ENCODE data around the gene CRIP2.

The CRIP2 gene

DNA sequence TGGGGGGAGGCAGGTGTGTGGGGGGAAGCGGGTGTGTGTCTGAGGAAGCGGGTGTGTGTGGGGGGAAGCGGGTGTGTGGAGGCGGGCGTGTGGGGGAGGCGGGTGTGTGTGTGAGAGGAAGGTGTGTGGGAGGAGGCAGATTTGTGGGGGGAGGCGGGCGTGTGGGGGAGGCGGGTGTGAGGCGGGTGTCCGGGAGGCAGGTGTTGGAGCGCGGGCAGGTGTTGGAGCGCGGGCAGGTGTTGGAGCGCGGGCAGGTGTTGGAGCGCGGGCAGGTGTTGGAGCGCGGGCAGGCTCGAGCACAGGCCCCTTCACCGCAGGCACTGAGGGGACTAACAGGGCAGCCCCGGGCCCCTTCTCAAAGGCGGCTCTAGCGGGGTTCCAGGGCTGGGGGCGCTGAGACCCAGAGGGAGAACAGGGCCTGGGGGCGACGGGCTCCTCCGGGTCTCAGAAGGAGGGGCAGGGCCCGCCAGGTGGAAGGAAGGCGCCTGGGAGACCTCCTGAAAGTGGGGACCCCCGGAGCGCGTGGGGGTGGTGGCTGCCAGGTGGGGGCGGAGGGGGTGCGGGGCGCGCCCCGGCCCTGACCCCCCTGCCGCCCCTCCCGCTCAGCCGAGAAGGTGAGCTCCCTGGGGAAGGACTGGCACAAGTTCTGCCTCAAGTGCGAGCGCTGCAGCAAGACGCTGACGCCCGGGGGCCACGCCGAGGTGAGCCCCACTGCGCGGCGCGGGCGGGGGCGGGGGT, 3.2 kb downstream of the CRIP2 start:
- DNase-seq = no peak

DNA sequence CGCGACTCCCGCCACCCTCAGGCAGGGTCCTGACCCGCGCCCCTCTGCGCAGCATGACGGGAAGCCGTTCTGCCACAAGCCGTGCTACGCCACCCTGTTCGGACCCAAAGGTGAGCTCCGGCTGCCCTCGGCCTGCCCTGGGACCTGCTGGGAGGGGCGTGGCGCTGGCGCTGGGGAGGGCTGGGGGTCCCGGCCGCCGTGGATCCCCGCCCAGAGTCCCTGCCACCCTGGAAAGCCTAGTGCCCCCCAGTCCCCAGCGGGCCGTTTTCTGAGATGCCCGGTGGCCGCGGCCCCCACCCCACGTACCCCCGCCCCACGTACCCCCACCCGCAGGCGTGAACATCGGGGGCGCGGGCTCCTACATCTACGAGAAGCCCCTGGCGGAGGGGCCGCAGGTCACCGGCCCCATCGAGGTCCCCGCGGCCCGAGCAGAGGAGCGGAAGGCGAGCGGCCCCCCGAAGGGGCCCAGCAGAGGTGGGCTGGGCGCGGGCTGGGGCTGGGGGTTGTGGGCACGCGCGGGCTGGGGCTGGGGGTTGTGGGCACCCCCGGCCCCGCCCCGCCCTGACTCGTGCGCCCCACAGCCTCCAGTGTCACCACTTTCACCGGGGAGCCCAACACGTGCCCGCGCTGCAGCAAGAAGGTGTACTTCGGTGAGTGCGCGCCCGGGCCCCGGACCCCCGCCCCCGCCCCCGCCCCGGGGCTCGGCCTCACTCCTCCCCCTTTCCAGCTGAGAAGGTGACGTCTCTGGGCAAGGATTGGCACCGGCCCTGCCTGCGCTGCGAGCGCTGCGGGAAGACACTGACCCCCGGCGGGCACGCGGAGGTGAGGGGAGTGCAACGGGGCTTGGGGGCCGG, 4.0 kb downstream of the CRIP2 start:
- DNase-seq = no peak

DNA sequence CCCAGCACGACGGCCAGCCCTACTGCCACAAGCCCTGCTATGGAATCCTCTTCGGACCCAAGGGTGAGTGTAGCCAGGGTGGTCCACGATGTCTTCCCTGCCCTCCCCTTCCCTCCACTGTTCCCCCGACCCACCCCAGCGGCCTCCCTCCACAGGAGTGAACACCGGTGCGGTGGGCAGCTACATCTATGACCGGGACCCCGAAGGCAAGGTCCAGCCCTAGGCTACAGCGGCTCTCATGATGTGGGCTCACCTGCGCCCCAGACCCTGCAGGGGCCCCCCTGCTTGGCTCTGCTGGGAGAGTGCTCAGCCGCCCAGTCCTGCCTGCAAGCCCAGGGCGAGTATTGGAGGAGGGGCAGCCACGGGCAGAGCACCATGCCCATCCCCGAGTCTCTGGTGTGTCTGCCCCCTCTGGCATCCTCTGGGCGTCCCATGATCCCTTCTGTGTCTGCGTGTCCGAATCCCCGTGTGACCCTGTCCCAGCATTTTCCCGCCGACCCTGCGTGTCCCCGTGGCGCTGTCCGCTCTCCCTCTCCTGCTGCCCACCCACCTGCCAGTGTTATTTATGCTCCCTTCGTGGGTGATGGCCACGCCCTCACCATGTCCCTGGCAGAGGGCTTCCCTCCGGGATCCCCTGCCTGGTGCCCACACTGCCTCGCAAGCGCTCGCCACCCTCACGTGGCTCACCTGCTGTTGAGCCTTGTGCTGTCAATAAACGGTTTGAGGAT, 5.0 kb downstream of the CRIP2 start:
- DNase-seq = no peak

DNA sequence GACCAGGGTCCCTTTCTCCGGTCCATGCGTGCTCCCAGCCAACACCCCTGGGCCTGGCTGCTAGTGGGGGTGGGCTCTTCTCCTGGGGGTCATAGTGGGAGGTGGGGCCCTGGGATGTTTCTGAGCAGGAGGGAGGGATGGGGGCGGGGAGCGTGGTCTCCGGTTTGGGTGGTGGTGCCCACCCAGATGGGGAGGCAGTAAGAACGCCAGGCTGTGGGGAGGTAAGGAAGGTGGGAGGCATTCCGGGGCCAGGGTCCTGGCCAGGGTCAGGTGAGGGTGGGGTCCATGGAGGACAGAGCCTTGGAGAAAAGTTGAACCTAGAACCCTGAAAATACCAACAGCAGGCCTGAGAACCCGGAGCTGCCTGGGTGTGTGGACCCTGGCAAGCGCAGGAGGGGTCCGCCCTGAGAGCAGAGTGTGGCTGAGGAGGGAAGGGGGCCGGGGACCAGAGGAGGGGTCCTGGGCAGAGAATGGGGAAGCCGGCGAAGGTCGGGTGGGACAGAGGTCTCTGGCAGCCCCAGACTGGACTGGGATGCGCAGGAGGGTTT, 5.7 kb downstream of the CRIP2 start:
- no peak for DNase-seq

DNA sequence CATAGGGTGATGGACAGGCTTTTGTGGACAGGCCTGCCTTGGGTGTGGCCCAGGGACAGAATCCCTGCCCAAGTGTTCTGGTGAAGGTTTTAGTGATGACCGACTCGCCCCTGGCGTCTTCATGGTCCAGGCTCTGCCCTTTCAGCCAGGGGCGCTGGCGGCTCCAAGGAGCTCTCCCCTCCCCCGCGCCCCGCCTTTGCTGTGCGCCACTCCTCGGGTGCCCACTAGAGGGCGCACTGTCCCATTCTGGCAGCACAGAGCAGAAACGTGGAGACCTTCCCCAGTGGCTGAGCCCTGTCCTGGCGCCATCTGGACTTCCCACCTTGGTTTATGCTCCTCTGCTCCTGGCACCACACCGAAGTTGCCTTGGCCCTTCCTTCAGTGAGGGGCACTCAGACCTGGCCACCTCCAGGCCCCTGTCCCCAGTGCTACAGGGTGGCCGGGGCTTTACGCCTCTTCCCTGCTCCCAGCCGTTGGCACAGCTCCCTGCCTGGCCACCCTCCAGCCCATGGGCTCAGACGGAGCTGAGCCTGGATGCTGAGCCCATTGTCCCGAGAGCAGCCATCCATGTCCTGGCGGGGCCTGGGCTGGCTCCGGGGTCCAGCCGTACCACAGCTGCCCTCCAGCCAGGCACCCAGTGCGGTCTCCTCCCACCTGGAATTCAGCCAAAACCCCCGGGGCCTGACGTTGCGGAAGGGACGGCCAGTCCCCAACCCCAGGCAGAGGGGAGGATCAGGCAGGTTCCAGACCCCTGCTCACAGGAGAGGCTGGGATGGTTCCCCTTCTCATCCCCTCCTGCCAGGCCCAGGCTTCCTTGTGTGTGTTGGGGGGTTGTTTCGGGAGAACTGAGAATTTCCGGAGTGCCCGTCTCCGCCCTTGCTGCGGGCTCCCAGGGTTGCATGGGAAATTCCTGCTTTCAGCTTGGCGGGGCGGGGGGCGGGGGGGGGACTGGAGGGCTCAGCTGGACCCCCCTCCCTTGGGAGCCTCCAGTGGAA, 6.5 kb downstream of the CRIP2 start:
- peak; percentile 44 for DNase-seq

DNA sequence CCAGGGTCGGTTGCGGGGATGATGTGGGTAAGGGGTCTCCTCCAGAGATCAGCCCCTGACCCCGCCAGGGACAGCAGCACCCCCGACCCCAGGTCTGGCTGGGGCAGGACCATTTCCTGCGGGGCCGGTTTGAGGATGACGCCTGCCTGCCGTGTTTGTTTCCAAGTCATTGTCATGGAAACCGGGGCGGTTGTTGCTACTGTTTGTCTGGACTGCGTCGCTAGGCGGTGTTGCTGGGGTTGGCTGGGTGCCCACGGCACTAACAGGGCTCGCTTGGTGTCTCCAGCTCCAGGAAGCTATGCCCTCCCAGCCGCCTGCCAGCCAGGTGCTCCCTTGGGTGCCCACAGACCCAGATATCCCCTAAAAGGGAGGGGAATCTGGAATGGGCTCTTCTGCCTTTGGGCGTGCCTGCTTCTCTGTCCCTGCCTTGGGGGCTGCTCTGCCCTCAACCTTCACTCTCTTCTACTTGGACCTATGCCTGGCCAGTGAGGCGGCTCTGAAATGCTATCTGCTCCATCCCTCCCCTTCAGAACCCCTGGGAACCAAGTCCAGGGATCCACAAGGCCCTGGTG, 7.4 kb downstream of the CRIP2 start:
- DNase-seq = peak; percentile 80

DNA sequence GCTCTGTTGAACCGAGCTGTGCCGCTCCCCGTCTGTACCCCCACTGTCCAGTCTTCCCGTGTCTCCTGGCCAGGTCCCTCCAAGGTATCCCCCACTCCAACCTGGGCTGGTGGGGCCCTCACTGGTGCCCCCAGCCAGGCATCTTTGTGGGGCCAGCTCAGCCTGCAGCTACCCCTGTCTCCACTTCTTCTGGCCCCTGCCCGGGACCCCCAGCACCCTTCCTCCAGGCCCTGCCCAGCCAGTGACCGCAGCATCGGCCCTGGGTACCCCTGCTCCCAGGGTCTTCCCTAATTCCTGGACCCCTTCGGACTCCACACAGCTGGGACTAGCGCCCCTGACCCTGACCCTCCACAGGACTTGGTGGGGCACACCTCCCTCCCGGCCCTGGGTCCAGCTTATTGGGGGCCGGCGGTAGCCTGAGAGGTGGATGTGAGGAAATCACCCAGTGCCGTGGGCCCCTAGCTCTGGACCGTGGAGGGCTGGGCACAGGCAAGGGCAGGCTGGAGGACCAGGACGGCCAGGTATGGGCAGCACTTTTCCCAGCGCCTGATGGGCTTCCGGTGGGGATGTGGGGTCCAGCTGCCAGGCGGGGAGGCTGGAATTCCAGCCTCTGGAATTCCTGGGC, 8.0 kb downstream of the CRIP2 start:
- no peak for DNase-seq

DNA sequence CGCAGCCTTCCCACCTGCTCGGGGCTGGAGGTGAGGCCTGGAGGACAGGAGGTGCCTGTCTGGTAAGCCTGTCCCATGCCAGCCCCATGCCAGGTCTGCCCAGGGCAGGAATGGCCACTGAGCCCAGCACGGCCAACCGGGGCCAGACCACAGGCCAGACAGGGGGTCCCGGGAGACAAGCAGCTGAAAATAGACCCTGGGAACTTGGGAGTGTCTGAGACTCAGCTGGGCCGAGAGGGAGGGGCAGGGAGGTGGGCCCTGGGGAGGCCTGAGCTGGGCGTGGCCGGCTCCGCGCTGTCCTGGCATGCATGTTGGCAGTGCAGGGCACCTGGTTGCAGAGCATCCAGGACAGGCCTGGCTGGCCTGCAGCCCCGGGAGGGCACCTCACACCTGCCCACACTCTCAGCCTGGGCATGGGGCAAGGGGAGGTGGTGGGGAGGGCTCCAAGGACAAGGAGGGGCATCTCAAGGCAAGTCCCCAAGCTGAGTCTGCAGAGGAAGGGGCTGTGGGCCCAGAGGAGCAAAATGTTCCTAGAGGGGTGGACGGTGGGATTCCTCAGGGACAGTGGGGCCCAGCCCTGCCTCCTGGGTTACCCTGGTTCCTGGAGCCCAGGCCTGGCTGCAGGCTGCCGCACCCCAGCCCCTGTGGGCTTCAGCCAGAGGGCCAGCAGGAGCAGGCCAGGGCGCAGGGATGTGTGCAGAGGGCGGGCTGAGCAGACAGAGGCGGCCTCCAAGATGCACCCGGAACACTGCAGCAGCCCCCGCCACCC, 8.9 kb downstream of the CRIP2 start:
- no peak for DNase-seq

DNA sequence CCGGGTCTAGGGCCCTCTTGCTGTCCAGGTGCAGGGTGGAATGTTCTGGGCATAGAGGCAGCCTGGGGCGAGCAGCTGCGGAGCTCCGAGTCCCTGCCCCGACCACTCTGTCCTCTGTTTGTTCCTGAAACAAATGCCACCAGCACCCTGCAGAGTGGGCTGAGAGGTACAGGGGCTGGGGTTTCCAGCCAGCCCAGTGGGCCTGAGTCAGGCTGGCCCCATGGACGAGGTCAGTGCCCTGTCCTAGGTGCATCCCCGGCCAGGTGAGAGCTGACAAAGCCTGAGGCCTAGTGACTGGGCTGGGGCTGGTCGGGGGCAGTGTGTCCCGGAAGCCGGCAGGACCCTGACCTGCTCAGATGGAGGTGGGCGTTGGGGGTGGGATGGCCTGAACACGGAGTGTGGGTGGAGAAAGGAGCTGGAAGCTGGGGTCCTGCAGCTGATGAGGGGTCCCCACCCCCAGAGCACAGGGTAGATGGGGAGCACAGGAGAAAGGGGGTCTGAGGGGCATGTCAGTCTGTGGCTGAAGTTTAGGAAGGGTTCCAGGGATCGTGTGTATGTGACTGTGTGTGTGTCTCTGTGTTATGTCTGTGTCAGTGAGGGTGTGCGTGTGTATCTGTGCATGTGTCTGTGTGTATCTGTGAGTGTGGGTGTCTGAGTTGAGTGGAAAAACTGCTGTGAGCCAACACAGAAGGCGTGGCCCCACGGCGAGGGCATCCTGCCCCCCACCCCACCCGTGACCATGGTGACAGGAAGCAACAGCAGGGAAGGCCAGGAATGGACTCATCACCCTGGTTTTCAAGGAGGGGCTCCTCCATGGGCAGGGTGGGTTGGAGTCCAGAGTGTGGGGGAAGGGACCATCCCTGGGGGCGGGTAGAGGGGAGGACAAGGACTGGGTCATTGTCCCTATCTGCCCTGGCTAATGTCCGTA, 9.7 kb downstream of the CRIP2 start:
- DNase-seq = no peak

DNA sequence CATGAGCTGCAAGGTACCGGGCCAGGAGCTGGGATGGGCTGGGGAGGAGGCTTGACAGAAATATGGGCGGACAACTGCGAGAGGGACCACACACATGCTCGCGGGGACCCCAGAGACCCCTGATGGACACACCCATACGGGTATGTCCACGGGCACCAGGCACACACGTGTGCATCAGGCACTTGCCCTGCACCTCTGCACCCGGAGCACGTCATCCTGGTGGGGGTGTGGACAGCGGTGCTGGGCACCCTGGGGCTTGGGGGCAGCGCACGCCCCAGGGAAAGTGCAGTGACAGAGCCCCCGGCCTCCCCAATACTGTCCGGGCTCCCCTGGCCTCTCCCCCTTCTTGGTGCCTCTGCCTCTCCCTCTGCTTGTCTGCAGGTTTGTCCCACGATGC, 10.4 kb downstream of the CRIP2 start:
- no peak for DNase-seq

DNA sequence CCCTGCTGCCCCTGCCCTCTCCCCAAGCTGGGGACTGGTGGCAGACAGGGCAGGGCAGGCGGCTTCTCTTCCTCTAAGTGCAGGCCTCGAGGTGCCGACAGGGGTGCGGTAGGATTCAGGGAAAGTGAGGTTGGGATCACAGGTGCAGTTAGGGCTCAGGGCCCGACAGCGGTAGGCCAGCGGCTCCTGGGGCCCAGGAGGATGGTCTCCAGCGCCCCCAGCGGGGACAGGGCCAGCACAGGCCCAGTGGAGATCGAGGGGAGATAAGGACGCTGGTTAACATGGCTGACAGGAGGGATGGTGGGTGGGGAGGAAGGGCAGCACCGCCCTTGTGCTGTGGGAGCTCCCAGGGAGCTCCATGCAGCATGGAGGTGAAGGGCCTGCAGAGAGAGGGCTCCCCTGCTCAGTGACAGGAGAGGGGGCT, 11.1 kb downstream of the CRIP2 start:
- DNase-seq = peak; percentile 12

DNA sequence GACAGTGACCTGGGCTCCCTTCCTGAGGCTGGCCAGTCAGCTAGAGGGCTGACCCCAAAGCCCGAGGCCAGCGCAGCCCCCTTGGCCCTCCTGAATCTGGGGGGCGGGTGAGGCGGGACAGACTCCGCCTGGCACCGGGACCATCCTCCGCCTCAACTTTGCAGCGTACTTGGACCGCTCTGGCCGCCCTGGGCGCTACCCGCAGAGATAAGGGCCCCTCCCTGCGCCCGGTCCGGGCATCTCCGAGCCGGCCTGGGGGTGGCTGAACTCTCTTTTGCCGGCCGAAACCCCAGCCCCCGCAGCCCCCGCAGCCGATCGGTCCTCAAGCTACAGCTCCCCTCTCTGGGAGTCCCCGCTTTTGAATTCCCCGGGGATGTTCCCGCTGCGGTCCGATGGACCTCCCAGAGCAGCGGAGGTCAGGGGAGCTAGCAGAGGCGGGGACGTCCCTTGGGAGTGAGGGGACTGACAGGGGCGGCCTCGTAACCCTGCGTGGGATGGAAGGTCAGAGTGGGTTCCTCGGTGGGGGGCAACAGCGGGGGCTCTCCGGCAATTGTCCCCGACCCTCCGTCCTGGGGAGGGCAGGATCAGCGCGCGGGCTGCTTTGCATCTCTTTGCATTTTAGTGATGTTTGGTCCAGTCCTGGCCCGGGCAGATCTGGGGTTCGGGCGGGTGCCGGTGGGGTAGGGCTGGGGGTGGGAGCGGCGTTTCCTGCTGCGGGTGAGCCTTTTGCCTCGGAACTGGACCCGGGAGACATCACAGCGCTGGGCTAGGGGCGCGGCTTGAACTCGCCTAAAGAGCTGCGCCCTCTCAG, 11.7 kb downstream of the CRIP2 start, which contains the start of gene CRIP1:
Gene CRIP1, plus strand, starts transcription at position 724 of the 811 bp plus-strand sequence. CDS start 374 bp downstream, outside the sequence.
- no peak for DNase-seq

DNA sequence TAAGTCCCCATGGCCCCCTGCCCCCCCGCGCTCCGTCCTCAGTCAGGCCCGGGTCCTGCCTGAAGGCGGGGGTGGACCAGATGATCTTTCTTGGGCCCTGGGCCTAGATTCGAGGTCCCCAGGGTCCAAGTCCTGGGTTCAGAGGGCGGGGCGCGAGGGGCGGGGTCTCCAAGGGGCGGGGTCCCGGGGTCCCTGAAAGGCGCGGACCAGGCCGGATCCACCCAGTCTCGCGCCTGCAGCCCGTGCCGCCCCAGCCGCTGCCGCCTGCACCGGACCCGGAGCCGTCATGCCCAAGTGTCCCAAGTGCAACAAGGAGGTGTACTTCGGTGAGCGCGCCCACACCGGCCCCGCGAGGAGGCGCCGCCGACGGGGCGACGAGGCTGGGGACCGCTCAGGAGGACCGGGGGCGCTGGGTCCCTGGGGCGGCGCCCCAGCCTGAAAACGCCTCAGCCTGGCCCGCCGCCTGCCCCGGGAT, 12.4 kb downstream of the CRIP2 start:
- DNase-seq = no peak

DNA sequence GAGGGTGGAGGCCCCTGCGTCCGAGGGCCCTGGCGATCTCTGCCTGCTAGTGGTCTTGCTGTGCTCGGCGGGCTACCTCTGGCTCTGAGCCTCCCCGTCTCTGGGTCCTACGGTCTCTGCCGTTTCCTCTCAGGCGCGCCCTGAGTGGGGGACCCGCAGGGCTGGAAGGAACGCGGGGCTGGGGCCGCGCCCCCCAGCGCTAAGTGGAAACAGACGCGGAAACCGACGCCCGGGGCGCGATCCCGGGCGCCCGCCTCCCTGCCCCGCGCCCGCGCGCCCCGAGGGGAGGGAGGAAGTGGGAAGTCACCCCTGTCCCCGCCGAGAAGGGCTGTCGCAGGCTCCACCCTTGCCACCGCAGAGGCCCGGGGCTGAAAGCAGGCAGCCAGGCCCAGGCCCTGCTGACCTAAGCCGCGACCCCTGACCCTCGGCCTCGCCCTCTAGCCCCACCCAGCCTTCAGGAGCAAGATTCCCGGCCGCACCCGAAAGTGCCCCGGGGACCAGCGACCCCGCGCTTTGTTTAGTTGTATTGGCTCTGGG, 12.9 kb downstream of the CRIP2 start:
- no peak for DNase-seq

DNA sequence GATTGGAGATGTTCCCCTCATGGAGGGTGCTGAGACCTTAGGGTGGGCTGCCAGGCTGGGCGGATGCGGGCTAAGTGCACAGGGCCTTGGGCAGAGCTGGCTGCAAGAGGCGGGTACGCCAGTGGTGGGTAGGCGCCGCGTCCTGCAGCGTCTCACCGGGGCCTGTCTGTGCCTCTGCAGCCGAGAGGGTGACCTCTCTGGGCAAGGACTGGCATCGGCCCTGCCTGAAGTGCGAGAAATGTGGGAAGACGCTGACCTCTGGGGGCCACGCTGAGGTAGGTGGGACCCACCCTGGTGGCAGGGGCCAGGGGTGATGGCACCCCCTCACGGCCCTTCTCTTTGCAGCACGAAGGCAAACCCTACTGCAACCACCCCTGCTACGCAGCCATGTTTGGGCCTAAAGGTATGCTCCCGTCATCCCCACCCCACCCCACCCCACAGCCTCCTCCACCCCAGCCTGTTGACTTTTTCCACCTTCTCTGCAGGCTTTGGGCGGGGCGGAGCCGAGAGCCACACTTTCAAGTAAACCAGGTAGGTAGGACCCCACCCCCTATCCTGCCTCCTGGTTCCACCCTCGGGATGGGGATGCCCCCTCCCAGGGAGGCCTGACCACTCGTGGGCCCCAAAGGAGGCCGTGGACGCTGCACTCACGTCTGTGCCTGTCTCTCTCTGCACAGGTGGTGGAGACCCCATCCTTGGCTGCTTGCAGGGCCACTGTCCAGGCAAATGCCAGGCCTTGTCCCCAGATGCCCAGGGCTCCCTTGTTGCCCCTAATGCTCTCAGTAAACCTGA, 13.6 kb downstream of the CRIP2 start:
- DNase-seq = no peak

DNA sequence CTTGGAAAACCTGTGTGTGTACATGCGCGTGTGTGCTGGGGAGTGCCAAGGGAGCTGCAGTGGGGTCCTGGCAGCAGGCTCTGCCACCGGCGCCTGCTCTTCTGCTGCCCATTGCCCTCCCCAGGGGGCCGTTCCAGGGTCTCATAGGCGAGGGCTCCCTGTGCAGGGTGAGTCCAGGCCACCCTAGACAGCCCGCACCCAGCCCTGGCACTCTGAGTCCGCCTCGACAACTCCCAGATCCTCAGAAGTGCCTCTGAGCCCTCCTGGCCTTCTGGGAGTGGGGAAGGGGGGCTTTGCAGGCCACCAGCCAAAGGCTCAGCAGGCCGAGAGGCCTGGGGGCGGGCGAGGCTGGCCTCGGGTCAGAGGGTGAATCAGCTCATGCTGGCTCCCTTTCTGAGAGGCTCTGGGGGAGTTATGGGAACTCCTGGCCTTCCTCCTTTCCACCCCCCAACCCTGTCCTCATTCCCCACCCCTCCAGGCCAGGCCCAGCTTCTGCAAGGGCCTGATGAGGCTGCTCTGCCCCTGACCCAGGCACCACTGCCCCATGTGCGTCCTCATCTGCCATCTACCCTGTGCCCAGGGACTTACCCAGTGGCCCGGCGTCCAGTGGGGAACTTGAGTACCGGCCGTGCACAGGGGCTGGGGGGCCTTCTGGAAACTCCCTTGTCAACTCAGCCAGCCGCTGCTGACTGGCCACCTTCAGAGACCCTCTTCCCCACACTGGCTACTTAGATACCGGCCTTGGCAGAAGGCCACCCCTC, 14.3 kb downstream of the CRIP2 start:
- no peak for DNase-seq
